SIG-M5 treated with dmso at 0.1 percent for 504 hours (cell line): ENCODE results near the gene FGF14.
"Not testable (repeated sequence)": the region's sequence is repeated elsewhere in the genome, so short reads cannot be mapped to it uniquely, and the experiment has no call there.

ENCODE experiments used
- DNase-seq: peaks from one replicate; lab custom pipeline; 2025; ENCODE audit not compliant: unreplicated experiment; lab: John Stamatoyannopoulos, UW

The FGF14 gene

GRCh38 chr13:102068323-102068722 is 333.5 kb downstream of the FGF14 start:
- DNase-seq, result not testable (repeated sequence)

DNA sequence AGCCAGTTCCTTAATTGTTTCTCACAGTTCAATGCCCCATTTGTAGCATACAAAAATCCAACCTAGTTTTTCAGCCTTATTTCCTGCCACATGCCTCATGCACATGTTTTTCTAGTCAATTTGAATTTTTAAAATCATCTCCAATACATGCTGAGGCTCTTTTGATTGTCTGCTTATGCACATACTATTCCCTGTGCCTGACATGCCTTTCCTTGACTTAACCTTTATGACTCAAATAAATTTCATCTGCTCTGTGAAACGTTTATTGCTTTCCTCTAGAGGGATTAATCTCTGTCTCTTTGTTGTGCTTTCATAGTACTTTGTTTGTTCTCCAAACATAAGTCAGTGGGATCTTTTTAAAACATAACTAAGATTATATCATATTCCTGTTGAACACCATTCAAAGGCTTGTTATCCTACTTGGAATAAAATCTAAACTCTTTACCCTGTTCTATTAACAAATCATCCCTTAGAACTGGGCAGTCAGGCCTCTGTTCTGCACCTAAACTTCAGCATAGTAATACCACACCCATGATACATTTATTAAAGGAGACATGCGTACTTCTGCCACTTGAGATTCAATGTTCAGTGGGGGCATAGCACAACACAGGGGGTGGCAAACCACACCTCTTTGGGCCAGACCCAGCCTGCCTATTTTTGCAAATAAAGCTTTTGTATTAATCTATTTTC is 346.6 kb downstream of the FGF14 start:
- DNase-seq, result no peak

GRCh38 chr13:102049853-102050252 is 352.0 kb downstream of the FGF14 start:
- no peak for DNase-seq

- no peak for DNase-seq
These were observed 356.1 kb downstream of the FGF14 start for GRCh38 chr13:102045731-102046130.

DNA sequence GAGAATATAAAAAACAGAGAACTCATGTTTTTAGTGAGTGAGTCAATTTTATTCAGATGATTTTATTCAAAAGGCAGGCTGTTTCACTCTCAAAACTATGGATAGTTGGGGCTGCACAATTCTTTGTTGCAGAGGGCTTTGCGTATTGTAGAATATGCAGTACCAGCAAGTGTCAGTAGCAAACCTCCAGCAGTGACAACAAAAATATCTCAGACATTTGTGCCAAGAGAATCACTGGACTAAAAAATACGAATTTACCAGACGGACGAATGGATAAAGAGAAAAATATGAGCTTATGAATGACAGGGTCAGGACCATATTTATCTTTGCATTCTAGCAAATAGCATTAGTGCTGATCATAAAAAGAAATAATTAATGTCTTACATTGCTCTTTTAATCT is 359.1 kb downstream of the FGF14 start:
- no peak for DNase-seq

GRCh38 chr13:102041544-102041943 is 360.3 kb downstream of the FGF14 start:
- no peak for DNase-seq

GRCh38 chr13:102040812-102041211 is 361.0 kb downstream of the FGF14 start:
- no peak for DNase-seq

- DNase-seq, result no peak
These were observed 362.6 kb downstream of the FGF14 start for GRCh38 chr13:102039264-102039663.

GRCh38 chr13:102038787-102039186 is 363.1 kb downstream of the FGF14 start:
- DNase-seq, result no peak

GRCh38 chr13:102035969-102036368 is 365.9 kb downstream of the FGF14 start:
- no peak for DNase-seq

DNA sequence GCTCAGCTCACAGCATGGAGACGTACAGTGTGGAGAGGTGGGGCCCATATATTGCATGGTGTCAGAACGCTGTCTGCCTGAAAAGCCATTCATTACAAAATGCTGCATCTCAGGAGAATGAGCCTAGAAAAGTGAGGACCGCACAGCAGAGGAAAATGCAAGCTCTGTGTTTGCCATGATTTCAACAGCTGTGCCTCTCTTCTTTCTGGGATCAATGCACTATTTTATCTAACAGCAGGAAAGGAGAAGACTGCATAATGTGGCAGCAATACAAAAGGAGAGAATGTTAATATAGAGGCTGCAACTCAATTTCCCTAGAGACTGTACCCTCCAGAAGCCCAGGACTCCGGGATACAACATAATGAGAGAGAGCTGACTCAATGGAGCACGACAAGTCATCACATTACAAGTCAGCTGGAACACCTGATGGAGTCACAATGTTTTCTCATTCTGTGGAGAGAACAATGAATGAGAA is 368.0 kb downstream of the FGF14 start:
- DNase-seq, result no peak

GRCh38 chr13:102033386-102033785 is 368.5 kb downstream of the FGF14 start:
- no peak for DNase-seq

- DNase-seq, result no peak
These were observed 373.0 kb downstream of the FGF14 start for GRCh38 chr13:102028868-102029267.

- no peak for DNase-seq
These were observed 373.6 kb downstream of the FGF14 start for GRCh38 chr13:102028206-102028605.

DNA sequence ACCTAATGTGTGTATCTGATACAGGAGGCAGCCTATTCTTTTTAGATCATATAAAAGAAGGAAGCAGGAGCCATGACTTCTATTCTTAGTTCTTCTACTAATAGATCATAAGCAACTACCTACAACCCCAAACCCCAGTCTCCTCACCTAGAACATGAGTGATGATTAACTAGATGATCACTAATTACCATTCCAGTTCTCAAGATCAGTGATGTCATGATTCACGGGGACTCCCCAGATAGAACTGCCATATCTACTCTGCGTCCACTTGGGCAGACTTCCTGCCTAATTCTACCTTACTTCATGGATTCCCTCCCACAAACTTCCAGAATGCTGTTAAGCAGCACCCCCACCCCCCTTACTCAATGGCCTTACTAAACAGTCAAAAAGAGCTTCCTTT is 380.1 kb downstream of the FGF14 start:
- no peak for DNase-seq

DNA sequence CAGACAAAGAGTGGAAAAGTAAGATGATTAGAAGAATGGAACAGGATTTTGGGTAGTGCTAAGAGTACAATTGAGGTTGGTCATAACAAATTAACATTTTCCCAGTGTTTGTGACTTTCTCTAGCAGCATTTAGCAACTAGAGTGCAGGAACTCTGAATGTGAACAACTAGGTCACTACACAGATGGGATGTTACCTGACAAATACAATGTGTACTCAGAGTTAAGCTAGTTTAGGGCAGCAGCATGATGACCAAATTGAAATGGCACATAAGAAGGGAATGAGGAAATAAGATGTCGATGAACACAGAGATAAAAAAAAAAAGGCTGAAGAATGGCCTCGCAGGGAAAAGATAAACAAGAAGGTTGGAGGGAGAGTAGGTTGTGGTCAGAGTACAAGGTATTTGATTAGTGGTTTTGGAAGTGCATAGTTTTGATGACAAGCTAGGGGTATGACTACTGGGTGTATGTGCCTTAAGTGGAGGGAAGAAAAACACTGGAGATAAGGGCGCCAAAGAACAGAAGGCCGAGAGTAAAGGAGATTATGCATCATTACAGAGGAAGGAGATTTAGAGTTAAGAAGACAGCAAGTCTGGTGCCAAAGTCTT is 381.1 kb downstream of the FGF14 start:
- no peak for DNase-seq

- DNase-seq, result no peak
These were observed 383.1 kb downstream of the FGF14 start for GRCh38 chr13:102018716-102019115.

GRCh38 chr13:102017248-102017647 is 384.6 kb downstream of the FGF14 start:
- DNase-seq, result no peak

DNA sequence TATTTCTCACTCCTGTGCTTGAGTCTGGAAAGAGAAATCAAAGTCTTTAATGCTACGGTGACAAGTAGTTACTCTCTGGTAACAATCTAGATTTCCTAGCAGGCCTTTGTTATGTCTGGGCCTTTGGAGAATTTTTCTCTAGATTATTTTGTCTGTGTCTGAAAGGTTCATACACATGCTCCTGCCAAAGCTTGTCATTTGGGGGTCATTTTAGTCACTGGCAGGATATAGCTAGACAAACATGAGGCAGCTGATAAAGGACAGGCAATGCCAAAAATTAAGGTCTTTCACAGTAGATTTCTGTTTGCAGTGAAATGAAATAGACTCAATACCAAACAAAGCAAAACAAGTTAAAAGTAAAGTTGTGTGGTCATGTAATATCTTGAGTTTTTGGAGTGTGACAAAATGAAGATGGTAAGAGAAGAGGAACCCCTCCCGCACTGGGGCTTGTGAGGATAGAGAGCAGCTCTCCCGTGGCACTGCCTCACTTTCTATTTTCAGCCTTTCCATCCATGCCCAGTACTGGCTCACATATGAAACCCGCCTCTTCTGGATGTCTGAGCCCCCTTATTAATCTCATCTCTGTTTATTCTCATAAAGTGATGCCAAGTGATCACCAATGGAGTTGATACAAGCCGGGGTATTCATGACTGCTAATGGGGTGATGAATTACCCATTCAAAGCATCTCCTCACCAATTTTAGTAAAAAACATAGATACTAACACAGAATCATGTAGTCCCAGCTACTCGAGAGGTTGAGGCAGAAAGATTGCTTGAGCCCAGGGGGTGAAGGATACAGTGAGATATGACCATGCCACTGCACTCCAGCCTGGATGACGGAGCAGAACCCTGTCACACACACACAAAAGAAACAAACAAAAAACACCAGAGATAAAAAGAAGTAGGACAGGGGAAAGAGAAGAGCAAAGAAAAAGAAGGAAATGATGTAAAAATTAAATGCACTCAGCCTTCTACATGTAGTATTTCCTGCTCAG is 389.3 kb downstream of the FGF14 start:
- no peak for DNase-seq

- not testable (repeated sequence) for DNase-seq
These were observed 390.4 kb downstream of the FGF14 start for GRCh38 chr13:102011455-102011854.

DNA sequence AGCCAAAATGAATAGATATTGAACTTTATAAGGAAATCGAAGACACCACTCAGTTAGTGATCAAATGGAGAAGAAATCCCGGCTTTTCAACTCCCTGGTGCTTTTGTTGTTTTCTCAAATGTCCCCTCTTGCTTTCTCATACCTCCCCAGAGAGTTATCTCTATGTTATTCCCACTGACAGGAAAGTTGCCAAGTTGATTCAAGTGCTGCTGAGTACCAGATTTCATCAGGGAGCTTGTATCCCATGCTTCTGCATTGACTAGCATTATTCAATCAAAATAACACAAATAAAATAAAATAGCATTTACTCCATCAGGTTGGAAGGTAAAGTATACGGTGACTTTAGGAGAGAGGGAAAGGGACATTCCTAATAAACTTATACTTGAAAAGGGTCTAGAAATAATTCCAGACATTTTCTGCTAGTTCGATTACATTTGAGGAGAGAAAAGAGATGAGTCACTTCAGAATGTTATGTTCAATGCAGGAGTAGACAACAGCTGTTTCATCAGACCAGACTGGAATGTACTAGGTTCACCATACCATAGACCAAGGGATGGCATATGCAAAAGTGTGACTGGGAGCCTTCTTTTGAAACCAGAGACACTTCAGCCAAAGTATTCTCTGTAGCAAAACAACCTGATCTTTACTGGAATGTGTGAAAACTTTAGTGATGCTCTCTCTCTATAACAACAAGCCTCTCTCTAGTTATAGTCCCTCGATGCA is 397.8 kb downstream of the FGF14 start:
- DNase-seq, result no peak
